ENCODE results near the gene CPEB3.
"Not testable (repeated sequence)": the region's sequence is repeated elsewhere in the genome, so short reads cannot be mapped to it uniquely, and the experiment has no call there.

Gene CPEB3

DNA sequence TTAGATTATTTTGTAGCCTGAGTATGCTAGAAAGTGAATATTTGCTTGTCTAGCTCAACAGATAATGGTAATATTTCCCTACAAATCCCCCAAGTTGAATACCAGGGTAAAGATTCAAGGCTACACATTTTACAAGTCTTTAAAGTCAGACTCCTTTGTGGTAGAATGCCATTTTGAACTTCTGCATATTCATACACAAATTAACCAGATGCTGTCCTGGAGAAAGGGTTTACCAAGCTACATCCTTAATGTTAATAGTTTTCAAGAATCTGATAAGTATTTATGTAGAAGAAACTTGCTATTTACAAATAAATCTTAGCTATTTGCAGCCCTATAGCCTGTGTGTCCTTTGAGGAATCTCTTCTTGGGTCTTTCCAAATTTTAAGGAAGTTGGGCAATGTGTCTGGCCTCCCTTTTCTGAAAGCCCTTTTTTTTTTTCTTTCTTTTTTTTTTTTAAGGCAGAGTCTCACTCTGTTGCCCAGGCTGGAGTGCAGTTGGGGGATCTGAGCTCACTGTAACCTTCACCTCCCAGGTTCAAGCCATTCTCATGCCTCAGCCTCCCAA is 82.6 kb downstream of the CPEB3 start:
- DNase-seq = no peak

DNA sequence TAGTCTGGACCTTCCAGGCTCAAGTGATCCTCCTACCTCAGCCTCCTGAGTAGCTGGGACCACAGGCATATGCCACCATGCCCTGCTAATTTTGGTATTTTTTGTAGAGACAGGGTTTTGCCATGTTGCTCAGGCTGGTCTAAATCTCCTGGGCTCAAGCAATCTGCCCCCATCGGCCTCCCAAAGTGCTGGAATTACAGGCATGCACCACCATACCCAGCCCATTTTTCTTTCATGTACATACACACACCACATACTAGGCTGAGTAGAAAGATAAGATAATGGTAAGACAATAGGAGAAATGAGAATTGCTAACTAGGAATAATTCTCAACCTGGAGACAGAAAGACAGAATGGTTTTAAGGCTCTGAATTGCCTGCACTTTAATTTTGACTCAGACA is 83.8 kb downstream of the CPEB3 start:
- DNase-seq = no peak

DNA sequence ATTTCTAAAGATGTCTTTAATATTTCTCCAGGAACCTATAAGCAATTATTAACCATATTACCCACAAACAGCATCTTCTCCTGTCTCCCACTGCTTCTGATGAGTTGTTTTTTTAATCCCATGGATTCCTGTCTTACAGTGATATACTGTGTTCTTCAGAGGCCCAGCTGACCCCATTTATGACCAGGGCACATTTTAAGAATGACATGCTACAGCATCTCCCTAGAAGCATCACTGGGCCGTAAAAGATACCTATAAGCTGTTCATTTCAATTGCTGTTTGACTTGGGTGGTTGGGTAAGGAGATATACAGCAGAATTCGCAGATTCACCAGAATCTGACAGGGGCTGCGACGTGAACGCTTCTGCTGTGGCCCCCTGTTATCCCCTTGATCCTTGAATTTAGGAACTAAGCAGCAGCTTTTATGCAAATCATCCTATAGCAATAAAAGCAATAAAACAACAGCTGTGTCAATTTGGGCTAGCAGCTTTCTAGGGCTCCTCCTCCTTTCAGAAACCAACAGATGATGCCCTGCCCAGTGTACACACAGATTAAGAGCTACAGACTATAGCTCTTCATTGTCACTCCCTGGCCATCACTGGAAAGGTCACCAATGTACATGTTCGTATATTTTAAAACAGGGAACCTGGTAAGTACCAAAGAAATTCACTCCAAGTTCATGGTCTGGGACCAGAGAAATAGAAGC is 86.8 kb downstream of the CPEB3 start:
- DNase-seq = no peak

DNA sequence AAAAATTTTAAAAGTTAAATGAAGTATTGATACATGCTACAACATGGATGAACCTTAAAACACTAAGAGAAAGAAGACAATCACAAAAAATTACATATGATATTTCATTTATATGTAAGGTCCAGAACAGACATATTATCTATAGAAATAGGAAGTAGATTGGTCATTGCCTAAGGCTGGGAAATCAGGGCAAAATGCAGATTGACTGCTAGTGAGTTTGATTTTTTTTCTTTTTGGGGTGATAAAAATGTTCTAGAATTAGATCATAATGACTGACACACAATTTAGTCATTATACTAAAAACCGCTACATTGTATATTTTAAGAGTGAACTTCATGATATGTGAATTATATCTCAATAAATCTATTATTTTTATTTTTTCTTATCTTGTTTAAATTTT is 88.3 kb downstream of the CPEB3 start:
- DNase-seq = no peak

DNA sequence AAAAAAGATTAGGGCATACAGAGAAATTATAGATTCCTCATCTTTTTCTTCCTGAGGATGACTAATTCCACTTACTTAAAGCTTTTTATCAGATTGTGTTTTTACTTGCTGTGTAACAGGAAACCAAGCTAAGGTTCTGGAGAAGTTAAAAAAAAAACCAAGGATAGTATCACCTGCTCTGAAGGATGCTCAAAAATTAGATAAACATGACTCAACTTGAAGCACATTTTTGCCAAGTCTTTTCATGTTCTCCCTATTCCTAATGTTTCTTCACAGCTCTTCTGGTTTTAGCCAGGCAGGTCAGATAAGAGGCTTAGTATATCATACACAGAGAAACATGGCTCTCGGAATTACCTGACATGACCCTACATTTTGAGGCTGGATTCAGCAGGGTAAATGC is 90.3 kb downstream of the CPEB3 start:
- DNase-seq = no peak

DNA sequence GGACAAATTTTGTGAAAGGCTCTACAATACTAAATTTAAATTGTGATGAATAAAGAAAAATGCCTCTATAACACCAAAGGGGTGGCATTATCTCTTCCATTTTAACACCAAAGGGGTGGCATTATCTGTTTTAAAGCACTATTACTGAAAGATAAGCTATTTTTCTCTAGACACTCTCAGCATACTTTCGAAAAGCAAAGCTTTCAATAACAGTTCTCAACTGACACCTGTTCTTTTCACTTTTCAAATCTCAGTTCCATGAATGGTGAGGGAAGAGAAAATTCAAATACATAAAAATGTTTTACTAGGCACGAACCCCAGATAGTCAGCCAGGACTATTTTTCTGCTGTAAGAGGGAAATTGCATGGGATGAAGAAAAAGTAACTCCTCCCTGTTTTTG is 103.8 kb downstream of the CPEB3 start:
- DNase-seq = no peak

DNA sequence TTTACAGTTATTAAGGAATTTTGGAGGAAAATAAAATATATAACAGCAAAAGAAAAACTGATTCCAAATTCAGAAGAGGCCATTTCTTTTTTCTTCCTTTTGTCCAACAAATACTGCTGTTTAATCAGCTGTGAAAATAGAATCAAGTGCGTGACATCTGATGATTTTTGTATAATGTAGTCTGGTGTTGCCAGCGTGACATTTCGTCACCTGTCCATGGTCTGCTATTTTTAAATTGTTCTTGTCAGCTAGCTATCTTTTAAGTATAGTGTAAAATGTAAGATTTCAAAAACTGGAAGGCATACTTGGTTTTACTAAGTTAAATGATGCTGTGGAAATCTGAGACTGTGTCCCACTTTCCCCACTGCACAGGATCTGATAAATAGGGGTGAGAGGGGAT is 105.9 kb downstream of the CPEB3 start:
- DNase-seq = no peak

DNA sequence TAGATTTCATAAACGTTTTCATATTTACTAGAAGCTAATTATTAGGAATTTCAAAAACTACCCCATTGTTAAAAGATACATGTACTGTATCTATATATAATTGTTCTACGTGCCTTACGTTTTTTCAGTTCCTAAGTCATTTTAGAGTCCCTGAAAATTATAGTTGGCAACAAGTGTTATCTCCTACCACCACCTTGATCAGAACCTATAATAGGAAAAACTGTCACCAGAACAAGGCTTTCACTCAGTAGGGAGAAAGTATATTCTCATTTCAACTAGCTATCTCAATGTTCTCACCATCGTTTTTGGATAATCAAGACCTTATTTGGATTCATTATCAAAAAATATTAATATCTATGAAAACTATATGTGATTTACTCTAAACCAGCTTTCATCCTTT is 107.7 kb downstream of the CPEB3 start:
- DNase-seq = no peak

DNA sequence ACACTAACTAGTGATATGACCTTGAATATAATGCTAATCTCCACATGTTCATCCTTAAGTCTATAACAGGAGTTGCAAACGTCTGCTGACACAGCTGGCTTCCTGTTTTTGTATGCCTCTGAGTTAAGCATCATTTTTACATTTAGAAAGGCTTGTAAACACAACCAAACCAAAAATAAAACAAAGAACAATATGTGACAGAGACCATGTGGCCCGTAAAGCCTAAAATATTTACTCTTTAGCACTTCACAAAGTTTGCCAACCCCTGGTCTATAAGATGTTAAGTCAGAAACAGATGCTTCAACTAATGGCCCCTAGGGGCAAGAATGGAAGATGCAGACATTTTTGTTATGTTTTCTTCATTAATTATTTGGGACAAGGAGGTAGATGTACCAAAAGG is 109.3 kb downstream of the CPEB3 start:
- DNase-seq = no peak

DNA sequence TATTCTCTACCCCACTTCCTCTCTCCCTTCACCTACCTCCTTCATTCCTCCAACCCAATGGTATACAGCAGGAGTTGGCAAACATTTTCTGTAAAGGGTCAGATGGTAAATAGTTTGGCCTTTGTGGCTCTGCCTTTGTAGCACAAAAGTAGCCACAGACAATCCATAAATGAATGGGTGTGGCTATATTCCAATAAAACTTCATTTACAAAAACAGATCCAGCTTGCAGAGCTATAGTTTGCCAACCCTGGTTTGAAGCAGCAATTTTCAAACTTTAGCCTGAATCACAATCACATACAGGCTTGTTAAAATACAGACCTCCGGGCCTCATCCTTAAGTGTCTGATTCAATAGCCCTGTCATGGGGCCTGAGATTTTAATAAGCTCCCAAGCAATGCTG is 110.5 kb downstream of the CPEB3 start:
- DNase-seq = no peak

DNA sequence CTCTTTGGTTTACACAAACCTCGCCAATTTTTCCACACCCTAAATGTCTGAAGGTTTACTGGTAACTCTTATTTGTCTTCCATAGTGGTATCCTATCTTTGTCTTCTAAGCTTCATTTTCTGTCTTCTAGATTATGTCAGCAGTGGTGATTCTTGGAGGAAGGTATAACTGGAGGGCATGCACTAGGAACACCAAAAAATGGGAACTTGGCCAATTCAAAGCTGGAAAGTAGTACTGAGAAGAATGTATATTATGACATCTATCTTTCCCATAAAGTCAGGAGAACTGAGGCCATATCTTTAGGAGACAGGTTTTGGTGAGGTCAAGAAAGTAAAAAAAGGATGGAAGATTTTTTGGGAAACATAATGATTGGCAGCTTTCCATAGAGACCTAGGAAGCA is 113.3 kb downstream of the CPEB3 start:
- DNase-seq = no peak

DNA sequence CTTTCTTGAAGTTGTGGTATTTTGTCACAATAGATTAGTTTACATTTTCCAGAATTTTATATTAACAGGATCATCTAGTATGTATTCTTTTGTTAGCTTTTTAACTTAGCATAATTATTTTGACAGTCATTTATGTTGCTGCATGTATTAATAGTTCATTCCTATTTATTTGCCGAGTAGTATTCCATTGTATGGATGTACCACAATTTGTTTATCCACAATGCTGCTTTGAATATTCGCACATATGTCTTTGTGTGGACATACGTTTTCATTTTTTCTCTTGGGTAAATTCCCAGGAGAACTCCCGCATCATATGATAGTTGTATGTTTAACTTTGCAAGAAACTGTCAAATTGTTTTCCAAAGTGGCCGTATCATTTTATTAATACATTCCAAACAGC is 115.7 kb downstream of the CPEB3 start:
- DNase-seq = no peak

DNA sequence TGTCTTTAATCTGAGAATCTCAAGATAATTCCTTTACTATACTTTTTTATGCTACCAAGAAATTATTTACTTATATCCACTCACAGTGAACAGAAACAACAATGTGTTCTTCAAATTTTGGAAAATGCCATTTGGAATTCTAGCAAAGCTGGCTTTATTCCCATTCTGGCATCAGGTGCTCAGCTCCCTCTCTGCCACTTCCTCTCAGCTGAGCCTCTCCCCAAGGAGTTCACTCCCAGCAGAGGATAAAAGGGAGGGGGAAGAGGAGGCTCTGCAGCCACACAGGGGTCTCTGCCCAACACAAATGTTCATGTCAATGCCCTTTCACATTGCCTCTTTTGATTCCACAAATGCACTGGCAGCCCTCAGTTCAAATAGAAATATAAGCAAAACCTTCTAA is 116.9 kb downstream of the CPEB3 start:
- DNase-seq = no peak

DNA sequence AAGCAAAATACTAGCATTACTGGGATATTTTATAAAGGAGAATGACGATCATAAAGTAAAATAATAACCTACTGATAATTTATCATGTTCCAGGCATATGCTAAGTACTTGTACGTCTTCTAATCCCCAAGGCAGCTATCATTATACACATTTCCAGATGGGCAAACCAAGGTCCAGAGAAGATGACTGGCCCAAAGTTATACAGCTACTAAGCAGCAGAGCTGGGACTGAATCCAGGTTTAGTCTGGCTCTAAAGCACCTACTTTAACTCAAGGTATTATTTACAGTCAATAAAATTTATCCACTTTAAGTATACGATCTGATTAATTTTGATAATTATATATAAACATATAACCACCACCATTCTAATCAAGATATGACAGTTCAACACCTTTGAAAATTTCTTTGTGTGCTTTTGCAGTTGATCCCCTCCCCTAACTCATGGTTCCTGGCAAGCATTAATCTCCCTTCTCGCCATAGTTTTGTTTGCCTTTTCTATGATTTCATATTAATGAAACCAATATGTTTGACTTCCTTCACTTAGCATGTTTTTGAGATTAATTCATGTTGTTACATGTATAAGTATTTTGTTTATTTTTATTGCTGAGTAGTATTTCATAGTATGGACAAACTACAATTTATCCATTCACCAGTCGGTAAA is 126.7 kb downstream of the CPEB3 start:
- no peak for DNase-seq

DNA sequence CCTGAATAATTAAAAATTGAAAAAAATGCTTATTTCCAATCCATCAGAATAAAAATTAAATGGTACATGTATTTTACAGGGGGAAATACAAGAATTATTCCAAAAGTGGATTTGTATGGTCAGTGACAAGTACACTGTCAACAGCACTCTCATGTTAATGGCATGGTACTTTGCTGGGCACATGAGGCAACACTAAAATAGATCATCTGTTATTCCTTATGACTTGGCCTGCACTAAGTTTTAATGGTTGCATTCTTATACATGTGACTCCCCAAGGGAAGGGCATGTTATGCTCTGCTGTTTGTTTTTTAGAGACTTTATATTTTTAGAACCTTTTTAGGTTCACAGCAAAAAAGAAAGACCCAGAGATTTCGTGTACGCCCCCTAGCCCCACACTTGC is 128.3 kb downstream of the CPEB3 start:
- DNase-seq = no peak

DNA sequence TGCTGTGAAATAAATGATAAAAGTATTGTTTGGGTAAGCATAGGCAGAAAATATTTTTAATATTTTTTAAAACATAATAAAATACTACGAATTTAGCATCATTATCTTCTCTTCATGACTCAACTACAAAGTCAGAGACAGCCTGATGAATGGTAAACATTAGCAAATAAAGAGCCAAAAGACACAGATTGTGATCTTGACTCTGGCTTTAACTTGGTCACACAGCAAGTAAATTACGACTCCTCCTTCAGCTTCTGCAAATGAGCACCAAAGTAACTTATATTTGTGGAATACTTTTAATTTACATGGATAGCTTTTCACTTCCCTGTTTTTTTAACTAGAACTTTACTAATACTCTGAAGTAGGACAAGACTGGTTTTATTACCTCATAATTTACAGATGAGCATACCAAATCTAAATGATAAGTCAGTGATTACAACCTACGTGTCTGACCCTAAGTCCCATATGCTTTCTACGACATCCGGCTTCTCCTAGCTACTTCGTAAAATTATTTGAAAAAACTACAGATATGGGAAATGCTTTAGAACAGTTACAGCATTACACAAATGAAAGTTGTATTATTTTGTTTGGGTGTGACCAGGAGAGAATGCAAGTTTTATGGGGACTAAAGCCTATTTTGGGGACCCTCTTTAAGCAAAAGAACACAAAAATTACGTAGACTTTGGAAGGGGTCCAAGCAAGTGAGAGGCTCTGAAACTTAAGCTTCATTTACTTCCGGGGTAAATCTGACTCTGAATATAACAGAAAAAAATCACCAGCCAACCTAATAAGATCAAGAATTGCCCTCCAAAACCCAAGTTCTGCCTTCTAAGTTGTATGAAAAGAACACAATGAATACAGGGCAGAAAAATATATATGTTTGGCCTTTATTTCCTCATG is 133.8 kb downstream of the CPEB3 start:
- DNase-seq = no peak

DNA sequence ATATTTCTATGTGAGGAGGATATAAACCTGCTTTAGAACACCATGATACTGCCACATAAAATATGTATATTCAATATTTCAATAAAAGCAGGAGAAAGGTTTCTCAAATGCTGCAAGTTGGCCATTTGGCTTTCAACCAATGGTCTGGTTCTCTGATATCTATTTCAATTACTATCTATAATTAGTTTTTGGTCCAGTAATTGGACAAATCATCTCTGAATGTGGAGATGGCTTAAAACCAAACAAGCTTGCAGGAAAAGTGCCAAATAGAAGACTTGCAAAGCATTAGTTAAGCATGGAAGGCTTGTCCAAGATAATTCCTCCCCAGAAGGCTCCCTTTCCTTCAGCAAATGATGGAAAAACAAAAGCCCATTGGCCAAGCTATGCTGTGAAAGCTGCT is 140.1 kb downstream of the CPEB3 start:
- no peak for DNase-seq

DNA sequence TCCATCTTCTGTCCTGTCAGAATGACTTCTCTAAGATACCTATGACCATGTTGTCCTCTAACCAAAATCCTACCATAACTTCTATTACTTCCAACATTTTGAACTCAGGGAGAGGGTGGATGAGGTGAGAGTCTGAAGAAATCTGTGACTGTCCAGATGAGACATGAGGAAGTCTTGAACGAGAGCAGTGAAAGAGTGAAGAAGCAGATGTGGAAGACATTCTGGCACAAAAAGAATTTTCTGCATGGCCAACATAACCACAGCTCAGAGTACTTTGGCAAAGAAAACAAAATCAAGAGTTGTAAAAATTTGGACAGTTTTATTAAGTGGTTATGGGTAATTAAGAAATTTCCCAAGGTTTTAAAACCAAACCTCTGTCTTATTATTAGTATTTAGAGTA is 141.6 kb downstream of the CPEB3 start:
- no peak for DNase-seq

DNA sequence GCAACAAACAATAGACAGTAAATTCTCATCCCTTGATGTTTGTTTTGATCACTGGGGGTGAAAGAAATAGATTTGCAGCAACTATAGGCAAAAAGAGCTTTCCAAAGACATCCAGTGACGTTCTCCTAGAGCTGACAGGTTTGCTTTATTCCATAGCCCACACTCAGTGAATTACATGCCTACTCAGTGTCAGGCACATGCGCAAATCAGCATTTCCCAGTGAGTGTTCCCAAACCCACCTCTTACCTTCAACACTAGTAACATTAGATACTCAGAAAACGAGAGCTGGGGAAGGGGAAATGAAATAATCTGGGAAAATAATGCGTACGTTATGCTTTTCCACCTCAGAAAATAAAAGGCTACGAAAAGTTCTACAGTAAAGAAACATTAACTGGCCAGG is 144.1 kb downstream of the CPEB3 start:
- DNase-seq = no peak

DNA sequence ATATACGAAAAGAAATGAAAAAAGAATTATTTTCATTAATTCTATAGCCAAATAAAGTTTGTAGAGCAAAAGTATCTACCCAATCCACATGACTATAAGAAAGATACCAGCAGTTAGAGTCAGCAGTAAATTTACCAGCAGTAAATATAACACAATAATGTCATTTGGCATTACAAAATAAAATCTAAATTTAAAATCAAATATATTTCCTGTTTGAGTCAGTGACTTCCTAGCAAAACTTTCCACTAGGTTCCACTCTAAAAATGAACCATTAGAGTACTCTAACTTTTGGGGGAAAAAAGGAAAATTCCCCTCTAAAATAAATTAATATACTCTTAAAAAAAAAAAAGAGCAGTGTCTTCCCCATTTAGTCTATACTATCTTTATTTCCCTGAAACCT is 144.8 kb downstream of the CPEB3 start:
- no peak for DNase-seq

DNA sequence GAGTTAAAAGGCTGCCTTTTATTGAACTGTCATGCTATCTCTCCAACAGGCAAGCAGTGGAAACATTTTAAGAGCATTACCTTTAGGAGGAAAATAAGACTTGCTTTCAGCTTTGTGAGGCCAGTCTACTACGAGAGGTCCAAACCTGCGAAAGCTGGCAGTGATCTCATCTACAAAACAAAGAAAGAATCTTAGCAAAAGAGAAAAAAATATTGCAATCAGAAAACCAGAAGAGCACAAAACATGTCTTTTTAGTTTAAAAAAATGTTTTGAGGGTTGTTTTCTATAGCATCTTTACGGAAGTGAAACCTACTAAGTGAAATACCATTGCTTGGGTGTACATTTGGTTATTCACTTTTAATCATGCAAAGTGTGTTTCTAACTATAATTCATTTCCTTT is 147.9 kb downstream of the CPEB3 start:
- no peak for DNase-seq

DNA sequence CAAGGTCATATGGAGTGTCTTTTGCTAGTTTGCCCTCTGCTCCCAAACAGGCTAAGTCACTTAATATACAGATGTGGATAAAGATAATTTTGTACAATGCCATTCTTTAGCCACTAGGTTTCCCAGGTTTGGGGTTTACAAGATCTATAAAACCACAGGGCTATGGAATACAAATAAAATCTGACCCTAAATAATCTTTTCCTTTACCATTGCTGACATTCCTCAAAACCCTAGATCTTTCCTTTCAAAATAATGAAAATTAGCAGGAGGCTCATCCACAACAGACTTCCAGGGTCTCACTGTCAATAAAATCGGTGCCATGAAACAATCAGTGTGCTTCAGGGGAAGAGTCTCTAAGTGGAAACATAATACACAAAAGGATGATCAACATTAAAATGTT is 148.4 kb downstream of the CPEB3 start:
- no peak for DNase-seq

DNA sequence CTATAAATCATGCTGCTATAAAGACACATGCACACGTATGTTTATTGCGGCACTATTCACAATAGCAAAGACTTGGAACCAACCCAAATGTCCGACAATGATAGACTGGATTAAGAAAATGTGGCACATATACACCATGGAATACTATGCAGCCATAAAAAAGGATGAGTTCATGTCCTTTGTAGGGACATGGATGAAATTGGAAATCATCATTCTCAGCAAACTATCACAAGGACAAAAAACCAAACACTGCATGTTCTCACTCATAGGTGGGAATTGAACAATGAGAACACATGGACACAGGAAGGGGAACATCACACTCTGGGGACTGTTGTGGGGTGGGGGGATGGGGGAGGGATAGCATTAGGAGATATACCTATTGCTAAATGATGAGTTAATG is 149.7 kb downstream of the CPEB3 start:
- DNase-seq = not testable (repeated sequence)

DNA sequence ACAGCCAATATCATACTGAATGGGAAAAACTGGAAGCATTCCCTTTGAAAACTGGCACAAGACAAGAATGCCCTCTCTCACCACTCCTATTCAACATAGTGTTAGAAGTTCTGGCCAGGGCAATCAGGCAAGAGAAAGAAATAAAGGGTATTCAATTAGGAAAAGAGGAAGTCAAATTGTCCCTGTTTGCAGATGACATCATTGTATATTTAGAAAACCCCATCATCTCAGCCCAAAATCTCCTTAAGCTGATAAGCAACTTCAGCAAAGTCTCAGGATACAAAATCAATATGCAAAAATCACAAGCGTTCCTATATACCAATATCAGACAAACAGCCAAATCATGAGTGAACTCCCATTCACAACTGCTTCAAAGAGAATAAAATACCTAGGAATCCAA is 156.8 kb downstream of the CPEB3 start:
- not testable (repeated sequence) for DNase-seq
